NT2/D1 (cell line): ENCODE results near the gene MAD1L1.

Experiments
- DNase-seq: peaks from one replicate; pipeline ENCODE4 v3.0.0-alpha.2; 2011; ENCODE audit warnings: low read depth, low spot score
- H3K27me3 ChIP-seq: 2 replicates; pipeline ENCODE4 v1.6.0; 2011; ENCODE audit warnings: mild to moderate bottlenecking; ENCODE audit not compliant: insufficient read length, insufficient read depth
- H3K36me3 ChIP-seq: 2 replicates; pipeline ENCODE4 v1.6.1; 2011; ENCODE audit warnings: mild to moderate bottlenecking, low read length, mixed read lengths; ENCODE audit not compliant: insufficient read depth, insufficient read length
- H3K4me1 ChIP-seq: 2 replicates; pipeline ENCODE4 v1.5.1; 2011; ENCODE audit not compliant: insufficient read depth, insufficient read length
- H3K4me3 ChIP-seq: 2 replicates; pipeline ENCODE4 v1.5.1; 2011; ENCODE audit warnings: low read depth; ENCODE audit not compliant: insufficient read length
- H3K9ac ChIP-seq: 2 replicates; pipeline ENCODE4 v1.6.0; 2011; ENCODE audit warnings: low read depth; ENCODE audit not compliant: insufficient read length
- H3K9me3 ChIP-seq: 2 replicates; pipeline ENCODE4 v1.5.1; 2011; ENCODE audit warnings: mild to moderate bottlenecking, low read length; ENCODE audit not compliant: insufficient read depth
- SUZ12 ChIP-seq: IDR thresholded peaks from 2 replicates; pipeline ENCODE4 v1.6.1; 2011; ENCODE audit not compliant: insufficient read length, insufficient read depth; ENCODE audit errors: extremely low read depth
- YY1 ChIP-seq: IDR thresholded peaks from 2 replicates; pipeline ENCODE4 v1.6.1; 2011; ENCODE audit not compliant: insufficient read length, insufficient read depth
- ZNF274 ChIP-seq: IDR thresholded peaks from 2 replicates; pipeline ENCODE4 v1.6.1; 2011; ENCODE audit warnings: mild to moderate bottlenecking, low read depth, low read length

MAD1L1 gene

GRCh38 chr7:2214636-2215035 is 18.1 kb downstream of the MAD1L1 start:
- peaks cover 97% of the 10 kb centered on the region for H3K36me3 ChIP-seq
- H3K4me1 ChIP-seq = no peaks in the 10 kb centered on the region
- no peaks in the 10 kb centered on the region for H3K27me3 ChIP-seq
- no peak for DNase-seq
- no peak for TF ChIP-seq SUZ12
- TF ChIP-seq YY1 = no peak
- no peak for TF ChIP-seq ZNF274
- no peak overlapping the region for H3K4me3 ChIP-seq
- no peak overlapping the region for H3K9ac ChIP-seq
- peaks cover 8% of the 10 kb centered on the region; the same call in 1 of the 2 replicates for H3K9me3 ChIP-seq

DNA sequence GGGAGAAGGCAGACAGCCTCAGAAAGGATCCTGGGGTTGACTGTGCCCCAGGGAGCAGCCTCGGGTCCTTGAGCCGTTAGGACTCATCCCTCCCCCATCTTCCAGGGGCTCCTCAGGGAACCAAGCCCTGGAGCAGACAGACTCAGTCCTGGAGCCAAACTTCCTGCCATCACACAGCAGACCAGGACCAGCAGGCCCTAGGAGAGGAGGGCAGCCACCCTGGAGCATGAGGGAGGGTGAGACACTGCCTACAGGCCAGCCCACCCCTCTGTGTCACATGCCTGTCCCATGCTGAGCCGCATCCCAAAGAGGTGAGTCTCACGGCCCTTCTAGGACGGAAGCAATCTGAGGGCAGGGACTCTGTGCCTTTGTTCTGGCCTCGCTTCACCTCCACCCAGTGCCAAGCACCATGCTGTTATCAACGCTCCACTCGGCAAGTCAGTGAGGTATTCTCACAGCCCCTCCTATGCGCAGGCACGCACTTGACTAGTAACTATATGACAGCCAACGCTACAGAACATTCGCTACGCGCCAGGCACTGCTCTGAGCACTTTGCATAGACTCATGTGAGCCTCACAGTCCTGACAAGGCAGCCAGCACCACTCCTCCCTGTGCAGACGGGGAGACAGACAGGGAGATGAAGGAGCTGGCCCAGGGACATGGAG is 19.1 kb downstream of the MAD1L1 start:
- Histone ChIP-seq H3K36me3 (peaks cover 99% of the 10 kb centered on the region), H3K4me1 (no peaks in the 10 kb centered on the region), H3K27me3 (no peaks in the 10 kb centered on the region), H3K4me3 (no peak overlapping the region), H3K9ac (no peak overlapping the region), H3K9me3 (peaks cover 8% of the 10 kb centered on the region; the same call in 1 of the 2 replicates)
- TF ChIP-seq ZNF274 (no peak), SUZ12 (no peak), YY1 (no peak)
- no peak for DNase-seq

DNA sequence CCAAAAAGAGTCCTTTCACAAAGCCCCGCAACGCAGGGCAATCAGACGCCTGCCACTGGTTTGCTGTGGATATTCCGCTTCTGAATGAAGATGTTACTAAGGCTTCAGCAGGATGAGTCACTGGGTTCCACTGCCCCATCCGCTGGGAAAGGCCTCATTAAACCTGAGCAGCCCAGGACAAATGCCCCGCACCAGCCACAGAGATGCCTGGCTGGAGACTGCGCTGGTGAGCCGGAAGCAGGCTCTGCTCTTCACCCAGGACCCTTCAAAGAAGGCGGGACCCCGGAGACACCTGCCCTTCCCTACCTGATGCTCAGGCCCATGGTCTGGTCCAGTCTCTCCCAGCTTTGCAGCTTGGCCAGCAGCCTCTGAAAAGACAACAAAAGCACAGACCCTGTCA is 19.8 kb downstream of the MAD1L1 start:
- Histone ChIP-seq H3K4me3 (no peak overlapping the region), H3K9ac (no peak overlapping the region), H3K9me3 (peaks cover 8% of the 10 kb centered on the region; the same call in 1 of the 2 replicates), H3K27me3 (no peaks in the 10 kb centered on the region), H3K4me1 (no peaks in the 10 kb centered on the region), H3K36me3 (peaks cover 99% of the 10 kb centered on the region)
- no peak for DNase-seq
- no peak for TF ChIP-seq SUZ12
- TF ChIP-seq YY1 = no peak
- no peak for TF ChIP-seq ZNF274

DNA sequence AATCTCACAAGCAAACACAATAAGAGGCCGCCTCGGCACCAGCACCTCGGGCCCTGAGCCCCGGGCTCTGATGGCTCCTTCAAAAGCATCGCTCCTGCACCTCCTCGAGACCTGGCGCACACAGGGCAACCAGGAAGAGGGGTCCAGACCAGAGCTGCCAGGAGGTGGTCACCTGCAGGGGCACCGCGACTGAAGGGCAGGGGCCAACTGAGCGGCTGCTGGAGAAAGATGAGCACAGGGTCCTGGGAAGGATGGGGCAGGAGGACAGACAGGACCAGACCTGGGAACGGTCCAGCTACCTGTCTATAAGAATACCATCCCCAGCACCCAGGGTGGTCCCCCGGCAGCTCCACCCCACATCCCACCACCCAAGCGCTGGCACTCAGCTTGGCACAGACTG is 20.8 kb downstream of the MAD1L1 start:
- no peaks in the 10 kb centered on the region for H3K4me1 ChIP-seq
- H3K9me3 ChIP-seq = peaks cover 8% of the 10 kb centered on the region; the same call in 1 of the 2 replicates
- TF ChIP-seq ZNF274 (no peak), YY1 (no peak), SUZ12 (no peak)
- no peak overlapping the region for H3K4me3 ChIP-seq
- DNase-seq = no peak
- H3K27me3 ChIP-seq = no peaks in the 10 kb centered on the region
- H3K36me3 ChIP-seq = peaks cover 99% of the 10 kb centered on the region
- H3K9ac ChIP-seq = no peak overlapping the region

DNA sequence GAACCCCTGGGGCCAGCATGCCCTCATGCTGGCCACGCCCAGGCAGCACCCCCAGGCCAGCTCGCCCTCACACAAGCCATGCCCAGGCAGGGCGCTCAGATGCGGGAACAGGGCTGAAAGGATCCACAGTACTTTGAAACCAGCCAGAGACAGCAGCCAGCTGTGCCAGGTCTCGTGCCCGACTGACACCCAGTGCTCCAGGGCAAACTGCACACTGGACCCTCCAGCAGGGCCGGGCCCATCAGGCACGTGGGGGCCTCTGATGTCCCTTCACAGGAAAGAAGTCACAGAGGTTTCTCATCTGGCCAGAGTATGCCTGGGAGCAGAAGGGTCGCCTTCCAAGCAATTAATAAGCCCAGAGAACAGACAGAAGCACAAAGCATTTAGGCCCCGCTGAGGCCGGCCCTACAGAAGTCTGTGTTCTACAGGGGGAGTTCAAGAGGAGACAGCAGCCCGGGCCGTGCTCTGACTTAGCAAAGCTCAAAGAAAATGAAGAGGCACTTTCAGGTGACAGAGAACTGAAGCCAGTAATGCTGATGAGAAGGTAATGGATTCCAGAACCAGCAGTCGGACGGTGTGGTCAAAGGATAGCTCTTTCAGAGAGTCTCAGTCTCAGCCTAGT is 21.4 kb downstream of the MAD1L1 start:
- Histone ChIP-seq H3K27me3 (no peaks in the 10 kb centered on the region), H3K36me3 (peaks cover 97% of the 10 kb centered on the region)

GRCh38 chr7:2210551-2211258 is 22.0 kb downstream of the MAD1L1 start:
- Histone ChIP-seq H3K27me3 (no peaks in the 10 kb centered on the region), H3K9ac (no peak overlapping the region), H3K4me1 (no peaks in the 10 kb centered on the region), H3K9me3 (peaks cover 8% of the 10 kb centered on the region; the same call in 1 of the 2 replicates), H3K4me3 (no peak overlapping the region), H3K36me3 (peaks cover 95% of the 10 kb centered on the region)
- no peak for DNase-seq
- TF ChIP-seq SUZ12 = no peak
- no peak for TF ChIP-seq YY1
- TF ChIP-seq ZNF274 = no peak

More for the DNA sequence above, 21.4 kb downstream of the MAD1L1 start:
- no peak overlapping the region for H3K4me3 ChIP-seq
- no peak overlapping the region for H3K9ac ChIP-seq
- no peak for DNase-seq
- no peaks in the 10 kb centered on the region for H3K4me1 ChIP-seq
- H3K9me3 ChIP-seq = peaks cover 8% of the 10 kb centered on the region; the same call in 1 of the 2 replicates
- TF ChIP-seq ZNF274 (no peak), YY1 (no peak), SUZ12 (no peak)

DNA sequence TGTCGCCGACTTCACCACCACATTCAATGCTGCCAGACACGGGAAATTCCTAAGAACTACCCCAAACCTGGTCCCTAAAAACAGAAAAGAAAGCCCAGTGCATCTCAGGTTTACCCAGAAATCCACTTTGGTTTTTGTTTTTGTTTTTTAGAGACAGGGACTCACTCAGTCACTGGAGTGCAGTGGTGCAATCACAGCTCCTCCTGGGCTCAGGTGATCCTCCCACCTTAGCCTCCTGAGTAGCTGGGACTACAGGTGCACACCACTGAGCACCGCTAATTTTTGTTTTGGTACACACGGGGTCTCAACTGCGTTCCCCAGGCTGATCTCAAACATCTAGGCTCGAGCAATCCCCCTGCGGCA is 22.8 kb downstream of the MAD1L1 start:
- Histone ChIP-seq H3K9me3 (peaks cover 8% of the 10 kb centered on the region; the same call in 1 of the 2 replicates), H3K4me3 (no peak overlapping the region), H3K4me1 (peaks cover 4% of the 10 kb centered on the region), H3K36me3 (peaks cover 96% of the 10 kb centered on the region), H3K27me3 (no peaks in the 10 kb centered on the region), H3K9ac (peak overlapping the region; percentile 37)
- TF ChIP-seq ZNF274 (no peak), SUZ12 (no peak), YY1 (no peak)
- DNase-seq = no peak
